ENCODE measurements around the gene SUGCT.
"Not testable (repeated sequence)": the region's sequence is repeated elsewhere in the genome, so short reads cannot be mapped to it uniquely, and the experiment has no call there.

SUGCT gene

GRCh38 chr7:40612298-40612697 is 477.5 kb downstream of the SUGCT start:
- H3K27me3 ChIP-seq (ENCODE audit: insufficient read depth, low read depth, severe bottlenecking): no peaks in the 10 kb centered on the region
- no peak overlapping the region for H3K27ac ChIP-seq
- TF ChIP-seq CTCF (IDR thresholded peaks at IDR 0.05; ENCODE audit: low read depth, low read length): no peak
- H3K36me3 ChIP-seq: no peaks in the 10 kb centered on the region
- H3K9me3 ChIP-seq (ENCODE audit: severe bottlenecking): no peaks in the 10 kb centered on the region
- no peak for DNase-seq
- H3K4me3 ChIP-seq (ENCODE audit: low read depth, low read length): no peak overlapping the region

- no peaks in the 10 kb centered on the region for H3K27me3 ChIP-seq (ENCODE audit: insufficient read depth, low read depth, severe bottlenecking)
- H3K27ac ChIP-seq: no peak overlapping the region
- H3K9me3 ChIP-seq (ENCODE audit: severe bottlenecking): no peaks in the 10 kb centered on the region
- no peak for TF ChIP-seq CTCF (IDR thresholded peaks at IDR 0.05; ENCODE audit: low read depth, low read length)
- H3K4me3 ChIP-seq (ENCODE audit: low read depth, low read length): no peak overlapping the region
- no peaks in the 10 kb centered on the region for H3K36me3 ChIP-seq
- DNase-seq: no peak
These were observed 484.8 kb downstream of the SUGCT start for GRCh38 chr7:40619647-40620046.

- Histone ChIP-seq H3K27me3 (ENCODE audit: insufficient read depth, low read depth, severe bottlenecking) (no peaks in the 10 kb centered on the region), H3K4me3 (ENCODE audit: low read depth, low read length) (no peak overlapping the region), H3K36me3 (no peaks in the 10 kb centered on the region), H3K9me3 (ENCODE audit: severe bottlenecking) (no peaks in the 10 kb centered on the region), H3K27ac (no peak overlapping the region)
- DNase-seq: no peak
- TF ChIP-seq CTCF (IDR thresholded peaks at IDR 0.05; ENCODE audit: low read depth, low read length): no peak
These were observed 486.8 kb downstream of the SUGCT start for GRCh38 chr7:40621592-40621998.

GRCh38 chr7:40622941-40623501 is 488.2 kb downstream of the SUGCT start:
- Histone ChIP-seq H3K36me3 (no peaks in the 10 kb centered on the region), H3K4me3 (ENCODE audit: low read depth, low read length) (no peak overlapping the region), H3K27ac (no peak overlapping the region), H3K9me3 (ENCODE audit: severe bottlenecking) (no peaks in the 10 kb centered on the region), H3K27me3 (ENCODE audit: insufficient read depth, low read depth, severe bottlenecking) (no peaks in the 10 kb centered on the region)
- TF ChIP-seq CTCF (IDR thresholded peaks at IDR 0.05; ENCODE audit: low read depth, low read length): no peak
- DNase-seq: no peak

- TF ChIP-seq CTCF (IDR thresholded peaks at IDR 0.05; ENCODE audit: low read depth, low read length): no peak
These were observed 489.1 kb downstream of the SUGCT start for GRCh38 chr7:40623863-40624262.

GRCh38 chr7:40627361-40627760 is 492.6 kb downstream of the SUGCT start:
- not testable (repeated sequence) for H3K4me3 ChIP-seq (ENCODE audit: low read depth, low read length); DNase-seq; H3K9me3 ChIP-seq (ENCODE audit: severe bottlenecking)

More at GRCh38 chr7:40623863-40624262, 489.1 kb downstream of the SUGCT start:
- no peaks in the 10 kb centered on the region for H3K36me3 ChIP-seq
- peak overlapping the region; percentile 77 for H3K27ac ChIP-seq
- DNase-seq: peak; percentile 43
- no peak overlapping the region for H3K4me3 ChIP-seq (ENCODE audit: low read depth, low read length)
- H3K9me3 ChIP-seq (ENCODE audit: severe bottlenecking): no peaks in the 10 kb centered on the region
- H3K27me3 ChIP-seq (ENCODE audit: insufficient read depth, low read depth, severe bottlenecking): no peaks in the 10 kb centered on the region

More at GRCh38 chr7:40627361-40627760, 492.6 kb downstream of the SUGCT start:
- not testable (repeated sequence) for H3K27me3 ChIP-seq (ENCODE audit: insufficient read depth, low read depth, severe bottlenecking); H3K36me3 ChIP-seq; H3K27ac ChIP-seq

Data from WERI-Rb-1 (cell line).